Right lobe of liver (tissue), 6 donors: ENCODE measurements around the gene TSKS. TPM values are rescaled to one million over a fixed set of nuclear protein-coding genes. Genes with fewer than 3 reads are reported as not detected.

Source experiments
- ATAC-seq, 4 donors: fragments of 200-7000 bp; cut with Tn5 transposase; one replicate each; pipeline ENCODE4 v1.9.1; 2020; ENCODE audit warnings: mild to moderate bottlenecking in 4 of 4, moderate library complexity in 4 of 4
- DNase-seq, 3 donors: peaks; one replicate each; pipeline ENCODE4 v3.0.0-alpha.2; 2020
- H3K27ac ChIP-seq, 3 donors: fragments of 200-600 bp; one replicate each; pipeline ENCODE4 v1.8.0; 2022
- H3K27me3 ChIP-seq, 2 donors: fragments of 200-600 bp; one replicate each; pipeline ENCODE4 v1.8.0; 2022
- H3K36me3 ChIP-seq, 4 donors: fragments of 200-600 bp; sonication (generic) in 1 of 4; one replicate each; pipeline versions ENCODE4 v1.5.1 to v1.8.0; 2017 to 2022; ENCODE audit warnings: control low read depth in 1 of 4
- H3K4me1 ChIP-seq, 4 donors: fragments of 200-600 bp; sonication (generic) in 1 of 4; one replicate each; pipeline versions ENCODE4 v1.5.1 to v1.8.0; 2017 to 2022; ENCODE audit warnings: control low read depth in 1 of 4
- H3K4me3 ChIP-seq, 3 donors: fragments of 200-600 bp; one replicate each; pipeline ENCODE4 v1.8.0; 2022
- H3K9me3 ChIP-seq, 4 donors: fragments of 200-600 bp; sonication (generic) in 1 of 4; one replicate each; pipeline versions ENCODE4 v1.5.1 to v1.8.0; 2017 to 2022; ENCODE audit warnings: control low read depth in 1 of 4
- POLR2A ChIP-seq: fragments of 450-650 bp; IDR thresholded peaks from one replicate; pipeline ENCODE4 v1.6.1; 2017; ENCODE audit warnings: antibody characterized with exemption, mild to moderate bottlenecking
- WGBS: methylation state at CpG from one replicate; pipeline ENCODE4 v1.1.6; 2018; ENCODE audit warnings: low coverage, low lambda C conversion rate; ENCODE audit not compliant: insufficient coverage; ENCODE audit errors: missing lambda C conversion rate; 5-methylcytosine and 5-hydroxymethylcytosine counted together
- intact Hi-C, 2 donors: fragments of 100-400 bp; cut with DNase I; formaldehyde crosslinking; loops; one replicate each; pipeline versions ENCODE4 v1.11.2 to v1.14.1; 2022
- total RNA-seq, 6 experiments: library from RNA; depleted of rRNA in 2 of 6; stranded (reverse); fragments of >200 nt in 2 of 6; fragmentation: NEBNext Ultra II Directional in 3 of 6; extraction: Animal tissue kit (Norgen Biotek cat#: 25700) in 3 of 6; gene quantifications; one replicate each; pipeline versions ENCODE4 v1.1.0 to v1.2.4, GENCODE V29; 2016 to 2023
- TF ChIP-seq, protein P1 (sequence below), 4 donors: fragments of 200-600 bp in 3 of 4; fragments of 450-650 bp in 1 of 4; IDR thresholded peaks; one replicate each; pipeline versions ENCODE4 v1.5.1 to v1.8.0; 2016 to 2022; ENCODE audit warnings: antibody characterized with exemption in 4 of 4, mild to moderate bottlenecking in 2 of 4
- donor health status: DM: no; HTN: yes; CAD: no.
- donor health status: DM: no; HTN: no; CAD: no.
- donor health status: DM: no; HTN: no; CAD: no.
- donor health status: DM: no; HTN: yes; CAD: no.
- donor health status: DM: no; HTN: yes; CAD: no.

The TSKS gene
- total RNA-seq, 6 experiments from 2014 or later, result not detected

DNA sequence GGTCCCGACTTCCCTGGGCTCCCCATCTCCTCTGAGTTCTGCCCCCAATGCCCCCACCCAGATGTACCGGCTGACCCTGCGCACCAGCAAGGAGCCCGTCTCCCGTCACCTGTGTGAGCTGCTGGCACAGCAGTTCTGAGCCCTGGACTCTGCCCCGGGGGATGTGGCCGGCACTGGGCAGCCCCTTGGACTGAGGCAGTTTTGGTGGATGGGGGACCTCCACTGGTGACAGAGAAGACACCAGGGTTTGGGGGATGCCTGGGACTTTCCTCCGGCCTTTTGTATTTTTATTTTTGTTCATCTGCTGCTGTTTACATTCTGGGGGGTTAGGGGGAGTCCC is 43.5 kb upstream of the TSKS start:
- H3K4me1 ChIP-seq, result peaks cover 0 to 14% (median 3%) of the 10 kb centered on the region in 4 donors
- peaks cover 0 to 12% (median 9%) of the 10 kb centered on the region in 4 donors for H3K36me3 ChIP-seq
- ATAC-seq (no peak), DNase-seq (no peak)
- TF ChIP-seq, protein P1, sequence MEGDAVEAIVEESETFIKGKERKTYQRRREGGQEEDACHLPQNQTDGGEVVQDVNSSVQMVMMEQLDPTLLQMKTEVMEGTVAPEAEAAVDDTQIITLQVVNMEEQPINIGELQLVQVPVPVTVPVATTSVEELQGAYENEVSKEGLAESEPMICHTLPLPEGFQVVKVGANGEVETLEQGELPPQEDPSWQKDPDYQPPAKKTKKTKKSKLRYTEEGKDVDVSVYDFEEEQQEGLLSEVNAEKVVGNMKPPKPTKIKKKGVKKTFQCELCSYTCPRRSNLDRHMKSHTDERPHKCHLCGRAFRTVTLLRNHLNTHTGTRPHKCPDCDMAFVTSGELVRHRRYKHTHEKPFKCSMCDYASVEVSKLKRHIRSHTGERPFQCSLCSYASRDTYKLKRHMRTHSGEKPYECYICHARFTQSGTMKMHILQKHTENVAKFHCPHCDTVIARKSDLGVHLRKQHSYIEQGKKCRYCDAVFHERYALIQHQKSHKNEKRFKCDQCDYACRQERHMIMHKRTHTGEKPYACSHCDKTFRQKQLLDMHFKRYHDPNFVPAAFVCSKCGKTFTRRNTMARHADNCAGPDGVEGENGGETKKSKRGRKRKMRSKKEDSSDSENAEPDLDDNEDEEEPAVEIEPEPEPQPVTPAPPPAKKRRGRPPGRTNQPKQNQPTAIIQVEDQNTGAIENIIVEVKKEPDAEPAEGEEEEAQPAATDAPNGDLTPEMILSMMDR (IDR thresholded peaks at IDR 0.05), result no peak
- no peak for TF ChIP-seq POLR2A
- no peaks in the 10 kb centered on the region for H3K27me3 ChIP-seq
- intact Hi-C loops, result no loop called here
- H3K27ac ChIP-seq, result no peak overlapping the region
- 32% methylated on average over 7 of the region's 8 CpGs for WGBS
- no peaks in the 10 kb centered on the region for H3K9me3 ChIP-seq
- H3K4me3 ChIP-seq, result no peak overlapping the region

DNA sequence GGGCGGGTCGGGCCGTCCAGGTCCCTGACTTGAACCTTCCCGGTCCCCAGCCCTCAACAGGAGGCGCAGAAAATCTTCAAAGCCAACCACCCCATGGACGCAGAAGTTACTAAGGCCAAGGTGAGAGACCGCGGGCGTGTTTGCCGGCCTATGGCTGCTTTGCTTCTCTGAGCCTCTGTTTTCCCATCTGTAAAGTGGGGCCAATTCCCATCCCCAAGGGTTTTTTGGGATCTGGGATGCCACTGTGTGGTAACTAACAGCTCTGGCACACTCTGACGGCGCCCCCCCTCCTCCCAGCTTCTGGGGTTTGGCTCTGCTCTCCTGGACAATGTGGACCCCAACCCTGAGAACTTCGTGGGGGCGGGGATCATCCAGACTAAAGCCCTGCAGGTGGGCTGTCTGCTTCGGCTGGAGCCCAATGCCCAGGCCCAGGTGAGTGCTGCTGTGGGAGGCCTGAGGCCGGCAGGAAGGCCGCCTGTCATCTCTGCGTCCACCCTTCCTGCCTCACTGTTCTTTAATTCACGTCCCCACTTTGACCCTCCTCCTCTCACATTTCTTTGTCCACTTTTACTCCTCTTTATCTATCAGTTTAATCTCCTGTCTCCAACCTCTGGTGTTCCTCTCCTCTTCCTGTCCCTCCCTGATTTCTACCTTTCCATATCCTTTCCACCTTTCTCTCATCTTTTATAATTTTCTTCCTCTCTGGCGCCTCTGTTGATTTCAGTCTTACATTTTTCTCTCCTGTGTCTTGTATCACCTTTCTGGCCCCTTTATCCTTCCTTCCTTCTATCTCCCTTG is 42.9 kb upstream of the TSKS start:
- no peak overlapping the region for H3K4me3 ChIP-seq
- peaks cover 0 to 14% (median 3%) of the 10 kb centered on the region in 4 donors for H3K4me1 ChIP-seq
- 83% methylated on average over 2 of the region's 20 CpGs for WGBS
- intact Hi-C loops, result no loop called here
- no peak for DNase-seq
- H3K36me3 ChIP-seq, result peaks cover 0 to 15% (median 9%) of the 10 kb centered on the region in 4 donors
- H3K27ac ChIP-seq, result no peak overlapping the region
- TF ChIP-seq, protein P1 (IDR thresholded peaks at IDR 0.05), result no peak
- no peak for TF ChIP-seq POLR2A
- H3K27me3 ChIP-seq, result no peaks in the 10 kb centered on the region
- no peaks in the 10 kb centered on the region for H3K9me3 ChIP-seq
- ATAC-seq, result no peak

DNA sequence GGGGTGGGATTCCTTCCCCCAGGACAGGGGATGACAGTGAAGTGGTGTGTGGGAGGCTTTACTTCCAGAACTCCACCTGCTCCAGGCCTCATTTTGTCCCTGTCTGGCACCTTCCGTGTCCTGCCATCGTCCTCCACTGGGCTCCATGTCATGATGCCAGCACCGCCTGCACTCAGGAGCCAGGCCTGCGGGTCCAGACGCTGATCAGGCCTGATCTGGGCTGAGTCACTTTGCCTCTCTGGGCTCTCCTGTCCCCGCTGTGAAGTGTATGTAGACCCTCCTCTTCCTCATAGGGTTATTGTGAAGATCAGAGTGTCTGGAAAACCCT is 40.4 kb upstream of the TSKS start:
- 100% methylated on average over 2 of the region's 6 CpGs for WGBS
- TF ChIP-seq, protein P1 (IDR thresholded peaks at IDR 0.05), result no peak
- TF ChIP-seq POLR2A, result no peak
- intact Hi-C loops, result no loop called here
- Histone ChIP-seq H3K4me1 (no peaks in the 10 kb centered on the region), H3K36me3 (peaks cover 0 to 36% (median 20%) of the 10 kb centered on the region in 4 donors), H3K9me3 (no peaks in the 10 kb centered on the region), H3K27me3 (no peaks in the 10 kb centered on the region), H3K27ac (no peak overlapping the region), H3K4me3 (no peak overlapping the region)
- no peak for DNase-seq
- ATAC-seq, result no peak

DNA sequence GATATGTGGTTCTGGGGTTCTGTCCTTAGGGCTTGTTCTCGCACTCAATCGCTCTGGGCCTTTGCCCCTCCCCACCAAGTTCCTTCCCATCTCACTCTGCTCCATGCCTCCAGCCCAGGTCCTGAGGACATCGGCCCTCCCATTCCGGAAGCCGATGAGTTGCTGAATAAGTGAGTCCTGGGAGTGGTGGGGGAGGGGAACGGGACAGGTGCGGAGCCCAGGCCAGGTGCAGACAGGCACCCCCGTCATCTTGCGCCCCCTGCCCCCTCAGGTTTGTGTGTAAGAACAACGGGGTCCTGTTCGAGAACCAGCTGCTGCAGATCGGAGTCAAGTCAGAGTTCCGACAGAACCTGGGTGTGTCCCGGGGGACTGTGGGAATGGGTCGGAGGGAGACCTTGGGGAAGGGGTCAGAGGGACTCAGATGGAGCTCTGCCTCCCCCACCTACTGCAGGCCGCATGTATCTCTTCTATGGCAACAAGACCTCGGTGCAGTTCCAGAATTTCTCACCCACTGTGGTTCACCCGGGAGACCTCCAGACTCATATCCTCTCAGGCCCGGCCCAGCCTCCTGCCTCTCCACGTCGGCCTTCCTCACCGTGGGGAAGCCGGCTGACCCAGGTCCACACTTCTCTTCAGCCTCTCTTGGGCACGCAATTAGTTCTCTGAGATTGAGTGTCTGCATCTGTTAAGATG is 39.9 kb upstream of the TSKS start:
- H3K4me3 ChIP-seq, result no peak overlapping the region
- WGBS, result 85% methylated on average over 12 of the region's 24 CpGs
- no peaks in the 10 kb centered on the region for H3K9me3 ChIP-seq
- ATAC-seq (no peak), DNase-seq (no peak)
- no peaks in the 10 kb centered on the region for H3K4me1 ChIP-seq
- TF ChIP-seq, protein P1 (IDR thresholded peaks at IDR 0.05), result no peak
- no peak for TF ChIP-seq POLR2A
- no peak overlapping the region for H3K27ac ChIP-seq
- no peaks in the 10 kb centered on the region for H3K27me3 ChIP-seq
- peaks cover 0 to 40% (median 25%) of the 10 kb centered on the region in 4 donors for H3K36me3 ChIP-seq
- intact Hi-C loops, result no loop called here
